Thoracic aorta (tissue), 2 donors: Measurements from ENCODE around the gene NRXN3. TPM values are rescaled to one million over a fixed set of nuclear protein-coding genes. Genes with fewer than 3 reads are reported as not detected.

ENCODE experiments used
- ATAC-seq: fragments of 150-250 bp; one replicate; pipeline ENCODE4 v1.8.0; 2017; ENCODE audit warnings: low read depth; ENCODE audit not compliant: insufficient number of reproducible peaks, low FRiP score
- DNase-seq: peaks from one replicate; pipeline ENCODE4 v3.0.0-alpha.2; 2020; ENCODE audit warnings: low spot score
- H3K27ac ChIP-seq, 2 donors: fragments of 200-600 bp; sonication (generic); 1 replicate in 1 of 2; 2 replicates in 1 of 2; pipeline ENCODE4 v1.5.1; 2016; ENCODE audit warnings: mild to moderate bottlenecking in 2 of 2, moderate library complexity in 2 of 2
- H3K27me3 ChIP-seq: fragments of 200-600 bp; sonication (generic); replicated peaks from 2 replicates; pipeline ENCODE4 v1.6.0; 2016; ENCODE audit warnings: mild to moderate bottlenecking; ENCODE audit not compliant: insufficient read depth
- H3K36me3 ChIP-seq: fragments of 200-600 bp; sonication (generic); one replicate; pipeline ENCODE4 v1.5.1; 2016
- H3K4me1 ChIP-seq, 2 donors: fragments of 200-600 bp; sonication (generic); 1 replicate in 1 of 2; 2 replicates in 1 of 2; pipeline versions ENCODE4 v1.5.1 to v1.6.0; 2016; ENCODE audit warnings: low read depth in 2 of 2, mild to moderate bottlenecking in 1 of 2; ENCODE audit not compliant: control insufficient read depth in 1 of 2
- H3K4me3 ChIP-seq: fragments of 200-600 bp; sonication (generic); 2 replicates; pipeline ENCODE4 v1.5.1; 2016; ENCODE audit warnings: mild to moderate bottlenecking
- H3K9me3 ChIP-seq: fragments of 200-600 bp; sonication (generic); 2 replicates; pipeline ENCODE4 v1.5.1; 2016
- total RNA-seq, 2 donors: library from RNA; depleted of rRNA; stranded (reverse); fragments of >200 nt; gene quantifications; one replicate each; pipeline versions ENCODE4 v1.1.0 to v1.2.3, GENCODE V29; 2016
- TF ChIP-seq, protein P1 (sequence below): fragments of 200-600 bp; sonication (generic); IDR thresholded peaks from one replicate; pipeline ENCODE4 v1.5.1; 2019; ENCODE audit warnings: antibody characterized with exemption

NRXN3 gene
- total RNA-seq, 2 donors from 2014 or later: 5.6 to 33.3 TPM

DNA sequence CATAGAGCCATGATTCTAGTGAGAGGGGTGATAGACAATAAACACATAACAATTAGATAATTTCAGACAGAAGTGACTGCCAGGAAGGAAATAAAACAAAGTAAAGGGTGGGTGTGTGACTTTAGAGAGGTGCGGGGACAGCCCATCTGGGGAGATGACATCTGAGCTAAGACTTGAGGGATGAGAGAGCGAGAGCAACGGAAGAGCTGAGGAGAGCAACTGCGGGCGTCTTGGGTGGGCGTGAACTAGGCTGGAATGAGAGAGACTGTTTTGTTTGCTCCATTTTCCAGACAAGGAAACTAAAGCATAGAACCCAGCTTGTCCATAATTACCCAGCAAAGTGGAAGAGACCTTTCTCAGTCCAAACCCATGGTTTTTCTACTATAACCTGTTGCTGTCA, 25.3 kb downstream of the NRXN3 start:
- Histone ChIP-seq H3K36me3 (no peaks in the 10 kb centered on the region), H3K4me3 (no peak overlapping the region), H3K4me1 (no peaks in the 10 kb centered on the region), H3K27ac (no peak overlapping the region), H3K27me3 (no peaks in the 10 kb centered on the region), H3K9me3 (no peaks in the 10 kb centered on the region)
- TF ChIP-seq, protein P1, sequence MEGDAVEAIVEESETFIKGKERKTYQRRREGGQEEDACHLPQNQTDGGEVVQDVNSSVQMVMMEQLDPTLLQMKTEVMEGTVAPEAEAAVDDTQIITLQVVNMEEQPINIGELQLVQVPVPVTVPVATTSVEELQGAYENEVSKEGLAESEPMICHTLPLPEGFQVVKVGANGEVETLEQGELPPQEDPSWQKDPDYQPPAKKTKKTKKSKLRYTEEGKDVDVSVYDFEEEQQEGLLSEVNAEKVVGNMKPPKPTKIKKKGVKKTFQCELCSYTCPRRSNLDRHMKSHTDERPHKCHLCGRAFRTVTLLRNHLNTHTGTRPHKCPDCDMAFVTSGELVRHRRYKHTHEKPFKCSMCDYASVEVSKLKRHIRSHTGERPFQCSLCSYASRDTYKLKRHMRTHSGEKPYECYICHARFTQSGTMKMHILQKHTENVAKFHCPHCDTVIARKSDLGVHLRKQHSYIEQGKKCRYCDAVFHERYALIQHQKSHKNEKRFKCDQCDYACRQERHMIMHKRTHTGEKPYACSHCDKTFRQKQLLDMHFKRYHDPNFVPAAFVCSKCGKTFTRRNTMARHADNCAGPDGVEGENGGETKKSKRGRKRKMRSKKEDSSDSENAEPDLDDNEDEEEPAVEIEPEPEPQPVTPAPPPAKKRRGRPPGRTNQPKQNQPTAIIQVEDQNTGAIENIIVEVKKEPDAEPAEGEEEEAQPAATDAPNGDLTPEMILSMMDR: no peak
- ATAC-seq (no peak), DNase-seq (no peak)

DNA sequence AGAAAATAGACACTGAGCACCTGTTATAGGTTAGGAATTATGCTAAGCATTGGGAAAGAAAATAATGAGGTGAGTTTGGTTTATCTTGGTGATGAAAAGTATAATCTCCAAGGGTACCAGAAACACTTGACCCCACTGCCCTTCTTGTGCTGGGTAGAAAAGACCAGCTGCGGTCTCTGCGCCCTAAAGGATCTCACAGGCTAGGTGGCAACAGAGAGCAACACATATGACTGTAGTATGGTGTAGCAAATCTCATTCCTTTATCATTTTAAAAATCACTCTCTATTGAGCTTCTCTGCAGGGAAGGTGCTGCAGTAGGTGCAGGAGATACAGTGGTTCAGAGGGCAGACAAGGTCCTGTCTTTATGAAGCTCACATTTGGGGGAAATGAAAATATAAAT, 26.1 kb downstream of the NRXN3 start:
- no peak overlapping the region for H3K27ac ChIP-seq
- H3K9me3 ChIP-seq: no peaks in the 10 kb centered on the region
- H3K27me3 ChIP-seq: no peaks in the 10 kb centered on the region
- H3K4me3 ChIP-seq: no peak overlapping the region
- no peaks in the 10 kb centered on the region for H3K4me1 ChIP-seq
- H3K36me3 ChIP-seq: no peaks in the 10 kb centered on the region
- TF ChIP-seq, protein P1: no peak
- DNase-seq: no peak
- ATAC-seq: no peak

DNA sequence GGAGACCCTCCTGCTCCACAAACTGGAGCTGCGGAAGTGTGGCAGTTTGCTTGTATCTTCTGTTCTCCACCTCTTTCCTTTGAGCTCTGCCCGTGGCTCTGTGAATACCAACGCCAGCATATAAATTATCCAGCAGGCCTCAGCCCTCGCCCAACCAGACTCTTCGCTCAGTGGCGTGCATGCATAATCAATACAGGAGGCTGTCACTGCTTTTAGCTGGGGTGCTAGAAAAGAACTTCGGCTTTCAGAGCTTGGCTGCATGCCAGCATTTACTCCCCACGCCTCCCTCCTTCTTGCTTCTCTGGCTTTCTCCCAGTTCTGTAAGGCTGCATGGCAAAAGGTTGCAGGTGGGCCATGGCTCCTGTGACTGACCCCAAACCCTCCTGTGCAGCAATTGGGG, 26.9 kb downstream of the NRXN3 start:
- no peaks in the 10 kb centered on the region for H3K36me3 ChIP-seq
- TF ChIP-seq, protein P1: no peak

DNA sequence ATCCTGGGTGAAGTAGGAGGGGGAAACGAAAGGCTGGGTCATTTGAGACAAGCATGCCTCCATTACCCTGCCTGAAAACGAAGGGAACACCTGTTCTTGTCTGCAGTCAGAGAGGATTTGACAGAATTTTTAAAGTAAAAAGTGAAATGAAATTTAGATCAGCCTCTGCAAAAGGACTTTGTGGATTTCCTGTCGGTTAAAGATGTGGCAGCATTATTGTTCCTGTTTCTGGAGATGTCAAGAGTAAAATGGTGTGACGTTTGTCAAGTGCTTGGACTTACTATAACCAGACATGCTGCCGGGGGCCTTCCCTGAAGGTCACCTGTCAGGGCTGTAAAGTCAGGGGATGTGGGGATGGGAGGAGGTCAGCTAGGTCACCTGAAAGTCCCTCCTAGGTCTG, 32.0 kb downstream of the NRXN3 start:
- Histone ChIP-seq H3K27me3 (no peaks in the 10 kb centered on the region), H3K9me3 (no peaks in the 10 kb centered on the region), H3K4me1 (no peaks in the 10 kb centered on the region), H3K36me3 (no peaks in the 10 kb centered on the region), H3K4me3 (no peak overlapping the region), H3K27ac (no peak overlapping the region)
- no peak for DNase-seq
- TF ChIP-seq, protein P1: no peak
- no peak for ATAC-seq

More for the DNA sequence above, 26.9 kb downstream of the NRXN3 start:
- Histone ChIP-seq H3K4me3 (no peak overlapping the region), H3K27me3 (no peaks in the 10 kb centered on the region), H3K4me1 (no peaks in the 10 kb centered on the region), H3K27ac (no peak overlapping the region), H3K9me3 (no peaks in the 10 kb centered on the region)
- DNase-seq: no peak
- no peak for ATAC-seq

DNA sequence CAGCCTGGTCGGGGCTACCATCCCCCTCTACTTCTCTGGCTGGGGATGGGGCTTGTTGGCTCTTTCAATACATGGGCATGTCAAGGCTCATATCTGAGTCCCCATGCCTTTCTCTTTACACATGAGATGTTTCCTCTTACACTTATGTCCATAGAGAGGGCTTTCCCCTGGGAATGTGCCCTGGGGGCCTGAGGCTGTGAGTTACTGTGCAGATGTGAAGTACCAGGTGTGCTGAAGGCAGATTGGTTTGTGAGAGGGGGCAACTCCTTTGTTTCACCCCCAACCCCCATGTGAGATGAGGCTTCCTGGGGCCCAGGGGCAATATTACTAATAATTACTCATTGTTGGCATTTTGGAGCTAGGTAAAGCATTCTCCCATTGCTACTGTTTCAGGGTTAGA, 32.8 kb downstream of the NRXN3 start:
- Histone ChIP-seq H3K27me3 (no peaks in the 10 kb centered on the region), H3K9me3 (no peaks in the 10 kb centered on the region), H3K4me1 (no peaks in the 10 kb centered on the region), H3K27ac (no peak overlapping the region), H3K4me3 (no peak overlapping the region), H3K36me3 (no peaks in the 10 kb centered on the region)
- TF ChIP-seq, protein P1: no peak
- DNase-seq (no peak), ATAC-seq (no peak)
